Fibroblast of skin of right biceps (primary cell): ENCODE results near the gene COL5A2.

Experiments
- DNase-seq: peaks from one replicate; pipeline ENCODE4 v3.0.0-alpha.2; 2013

Gene COL5A2

GRCh38 chr2:189179570-189179950, at the start of gene COL5A2:
COL5A2 (minus strand) TSS chr2:189179761; CDS start chr2:189179604, 157 bp downstream.
- DNase-seq: peak; percentile 93

GRCh38 chr2:189226017-189226416, 46.5 kb upstream of the COL5A2 start:
- DNase-seq: no peak

- no peak for DNase-seq
These were observed 45.5 kb upstream of the COL5A2 start for GRCh38 chr2:189225032-189225431.

GRCh38 chr2:189222468-189223105, 43.0 kb upstream of the COL5A2 start:
- no peak for DNase-seq

- peak; percentile 54 for DNase-seq
These were observed 42.4 kb upstream of the COL5A2 start for GRCh38 chr2:189221811-189222467.

GRCh38 chr2:189218236-189218635, 38.7 kb upstream of the COL5A2 start:
- no peak for DNase-seq

- DNase-seq: peak; percentile 92
These were observed 38.0 kb upstream of the COL5A2 start for GRCh38 chr2:189217541-189217940.

- DNase-seq: no peak
These were observed 37.5 kb upstream of the COL5A2 start for GRCh38 chr2:189217051-189217450.

- DNase-seq: no peak
These were observed 34.9 kb upstream of the COL5A2 start for GRCh38 chr2:189214484-189214883.

GRCh38 chr2:189213250-189213649, 33.7 kb upstream of the COL5A2 start:
- peak; percentile 46 for DNase-seq

GRCh38 chr2:189210250-189211087, 30.9 kb upstream of the COL5A2 start:
- peak; percentile 98 for DNase-seq

GRCh38 chr2:189208254-189208653, 28.7 kb upstream of the COL5A2 start:
- no peak for DNase-seq

- peak; percentile 73 for DNase-seq
These were observed 24.9 kb upstream of the COL5A2 start for GRCh38 chr2:189204322-189204941.

- DNase-seq: no peak
These were observed 23.7 kb upstream of the COL5A2 start for GRCh38 chr2:189203177-189203799.

- DNase-seq: no peak
These were observed 20.2 kb upstream of the COL5A2 start for GRCh38 chr2:189199797-189200196.

- no peak for DNase-seq
These were observed 13.2 kb upstream of the COL5A2 start for GRCh38 chr2:189192766-189193165.

GRCh38 chr2:189191766-189192165, 12.2 kb upstream of the COL5A2 start:
- peak; percentile 52 for DNase-seq

GRCh38 chr2:189190685-189191084, 11.1 kb upstream of the COL5A2 start:
- no peak for DNase-seq

GRCh38 chr2:189188115-189188805, 8.7 kb upstream of the COL5A2 start:
- DNase-seq: peak; percentile 37

GRCh38 chr2:189183170-189183569, 3.6 kb upstream of the COL5A2 start:
- no peak for DNase-seq

GRCh38 chr2:189181706-189182105, 2.1 kb upstream of the COL5A2 start:
- DNase-seq: no peak
